Activated CD4-positive, alpha-beta T cell treated with anti-CD3 and anti-CD28 coated beads, Interleukin-2, amount 50 U/mL, for 1 hour (primary cell): Measurements from ENCODE around the gene KAZN.
"Not testable (repeated sequence)": the region's sequence is repeated elsewhere in the genome, so short reads cannot be mapped to it uniquely, and the experiment has no call there.

Experiments
- DNase-seq: peaks from one replicate; pipeline ENCODE4 v3.0.0-alpha.2; 2020

The KAZN gene

GRCh38 chr1:14946684-14947238 is 348.3 kb downstream of the KAZN start:
- no peak for DNase-seq

DNA sequence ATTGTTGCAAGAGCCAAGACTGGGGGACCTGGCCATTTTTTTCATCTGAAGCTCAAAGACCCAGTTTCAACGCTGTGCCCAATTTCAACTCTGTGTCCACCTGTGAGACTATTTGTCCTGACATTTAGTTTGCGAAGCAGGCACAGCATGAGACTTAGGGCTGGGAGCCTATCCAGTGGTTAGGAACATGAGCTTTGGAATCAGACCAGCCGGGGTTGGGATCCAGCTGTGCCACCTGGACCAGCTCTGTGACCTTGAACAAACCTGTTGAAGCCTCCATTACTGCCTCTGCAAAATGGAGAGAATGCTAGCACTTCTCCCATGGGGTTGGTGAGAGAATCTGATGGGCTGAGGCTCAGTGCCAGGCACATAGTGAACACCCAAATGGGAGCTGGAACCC is 348.9 kb downstream of the KAZN start:
- no peak for DNase-seq

DNA sequence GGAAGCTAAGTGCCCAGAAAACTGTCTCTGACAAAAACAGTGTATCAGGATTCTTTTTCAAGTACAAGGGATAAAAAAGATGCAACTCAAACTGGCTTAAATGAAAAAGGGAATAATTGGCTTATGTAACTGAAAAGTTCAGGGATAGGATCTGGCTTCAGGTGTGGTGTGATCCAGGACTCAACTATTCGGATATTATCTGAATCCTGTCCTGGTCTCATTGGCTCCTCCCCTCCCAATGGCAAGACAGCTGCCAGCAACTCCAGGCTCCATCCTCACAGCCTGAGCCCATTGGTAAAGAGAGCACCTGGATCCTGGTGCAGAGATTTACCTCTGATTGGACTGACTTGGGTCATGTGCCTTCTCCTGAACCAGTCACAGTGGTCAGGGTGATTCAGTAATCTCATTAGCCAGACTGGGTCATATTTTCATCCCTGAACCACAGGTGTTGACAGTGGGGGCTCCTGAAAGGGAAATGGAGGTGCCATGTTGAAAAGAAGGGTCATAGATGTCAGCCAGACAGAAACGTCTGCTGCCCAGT is 349.7 kb downstream of the KAZN start:
- no peak for DNase-seq

- DNase-seq: no peak
These were observed 350.9 kb downstream of the KAZN start for GRCh38 chr1:14949270-14949835.

DNA sequence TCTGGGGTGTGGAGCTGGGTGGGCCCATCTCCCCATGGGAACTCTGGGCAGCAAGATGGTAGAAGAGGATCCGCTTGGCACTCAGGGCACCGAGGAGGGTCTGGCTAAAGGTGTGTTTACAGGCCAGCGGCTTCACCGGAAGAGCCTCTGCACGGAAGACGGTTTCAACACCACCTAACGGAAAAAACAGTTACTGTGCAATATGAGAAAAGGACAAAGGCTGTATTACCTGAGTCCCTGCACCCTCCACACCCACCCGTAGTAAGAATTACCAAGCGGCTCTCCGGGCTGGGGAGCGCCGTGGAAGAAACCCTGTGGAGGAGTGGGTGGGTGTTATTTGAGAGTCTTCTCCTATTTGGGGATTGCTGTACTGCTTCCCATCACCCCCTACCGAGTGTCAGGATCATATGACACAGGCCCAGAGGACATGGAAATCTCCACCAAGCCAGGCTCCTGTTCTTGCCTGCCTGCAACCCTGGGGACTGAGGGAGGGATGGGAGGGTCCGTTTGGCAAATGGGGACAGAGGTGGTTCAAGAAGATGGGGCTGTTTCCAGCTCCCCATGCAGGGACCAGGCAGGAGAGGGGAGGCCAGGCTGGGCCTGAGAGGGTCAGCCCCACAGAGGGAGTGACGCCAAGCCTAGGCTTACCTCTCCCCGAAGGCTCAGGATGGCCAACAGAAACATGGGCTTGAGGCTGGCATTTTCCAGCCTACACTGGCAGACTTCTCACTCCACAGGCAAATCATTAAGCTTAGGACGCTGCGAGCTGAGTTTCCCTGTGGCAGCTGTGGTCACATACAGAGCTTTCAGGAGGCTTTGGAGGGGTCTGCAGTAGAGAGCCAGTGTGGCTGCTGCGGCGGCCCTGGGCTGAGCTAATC is 351.6 kb downstream of the KAZN start:
- no peak for DNase-seq

- no peak for DNase-seq
These were observed 353.3 kb downstream of the KAZN start for GRCh38 chr1:14951766-14952165.

GRCh38 chr1:14952626-14953314 is 354.3 kb downstream of the KAZN start:
- DNase-seq: no peak

DNA sequence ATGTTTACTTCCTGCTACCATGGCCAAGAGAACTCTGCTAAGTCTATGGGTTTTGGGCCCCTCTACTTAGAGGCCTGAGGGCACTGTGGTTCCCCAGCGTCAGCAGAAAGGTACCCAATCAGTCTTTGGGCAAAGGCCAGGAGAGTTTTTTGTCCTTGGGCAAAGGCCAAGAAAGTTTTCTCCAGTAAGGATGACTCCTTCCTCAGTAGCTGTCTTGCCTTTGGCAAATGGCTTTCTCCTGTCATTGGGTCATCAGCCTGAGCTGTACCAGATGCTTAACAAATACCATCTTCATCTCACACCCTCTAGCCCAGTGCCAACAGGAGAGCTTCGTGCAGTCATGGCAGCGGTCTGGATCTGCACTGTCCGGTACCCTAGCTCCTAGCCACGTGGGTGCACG is 355.7 kb downstream of the KAZN start:
- DNase-seq: no peak

- no peak for DNase-seq
These were observed 356.4 kb downstream of the KAZN start for GRCh38 chr1:14954930-14955329.

GRCh38 chr1:14955402-14955801 is 356.9 kb downstream of the KAZN start:
- no peak for DNase-seq

DNA sequence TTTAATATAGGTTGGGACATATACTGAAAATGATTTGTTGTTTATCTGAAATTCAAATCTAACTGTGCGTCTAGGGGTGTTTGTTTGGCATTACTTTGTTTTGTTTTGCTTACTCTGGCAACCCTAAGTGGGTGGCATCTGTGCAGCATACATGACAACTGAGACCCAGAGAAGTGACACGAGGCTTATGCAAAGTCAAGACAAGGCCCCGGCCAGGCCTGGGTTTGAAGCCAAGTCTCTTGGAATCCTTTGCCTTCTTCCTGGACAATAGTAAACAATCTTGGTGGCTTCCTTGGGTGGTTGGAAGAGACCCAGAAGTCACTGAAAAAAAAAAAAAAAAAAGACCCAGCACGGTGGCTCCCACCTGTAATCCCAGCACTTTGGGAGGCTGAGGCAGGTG is 357.5 kb downstream of the KAZN start:
- DNase-seq: no peak

DNA sequence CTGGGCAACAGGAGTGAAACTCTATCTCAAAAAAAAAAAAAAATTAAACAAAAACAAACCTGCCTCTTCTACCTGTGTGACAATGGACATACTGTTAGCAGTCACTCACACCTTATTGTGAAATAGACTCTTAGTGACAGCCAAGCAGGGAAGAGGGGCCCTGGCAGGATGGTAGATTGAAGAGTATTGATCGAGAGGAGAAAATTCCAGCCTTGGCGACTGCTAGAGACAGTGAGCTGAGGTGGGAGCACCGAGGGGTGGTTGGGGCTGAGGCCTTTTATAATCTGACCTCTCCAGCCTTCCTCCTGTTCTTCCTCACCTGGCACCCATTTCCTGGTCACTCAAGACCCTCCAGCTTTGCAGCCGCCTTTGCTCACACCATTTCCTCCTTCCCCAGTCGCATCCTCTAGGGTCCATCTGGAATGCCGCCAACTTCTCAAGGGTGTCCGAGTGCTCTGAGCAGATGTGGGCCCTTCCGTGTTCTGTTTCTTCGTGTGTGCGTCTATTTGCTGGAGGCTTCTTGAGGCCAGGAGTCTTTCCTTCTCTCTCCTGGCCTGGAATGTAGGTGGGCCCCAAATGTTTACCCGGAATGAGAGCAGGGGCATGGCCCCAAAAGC is 358.2 kb downstream of the KAZN start:
- DNase-seq: no peak

GRCh38 chr1:14957375-14958098 is 359.1 kb downstream of the KAZN start:
- DNase-seq: no peak

- no peak for DNase-seq
These were observed 360.0 kb downstream of the KAZN start for GRCh38 chr1:14958249-14959058.

DNA sequence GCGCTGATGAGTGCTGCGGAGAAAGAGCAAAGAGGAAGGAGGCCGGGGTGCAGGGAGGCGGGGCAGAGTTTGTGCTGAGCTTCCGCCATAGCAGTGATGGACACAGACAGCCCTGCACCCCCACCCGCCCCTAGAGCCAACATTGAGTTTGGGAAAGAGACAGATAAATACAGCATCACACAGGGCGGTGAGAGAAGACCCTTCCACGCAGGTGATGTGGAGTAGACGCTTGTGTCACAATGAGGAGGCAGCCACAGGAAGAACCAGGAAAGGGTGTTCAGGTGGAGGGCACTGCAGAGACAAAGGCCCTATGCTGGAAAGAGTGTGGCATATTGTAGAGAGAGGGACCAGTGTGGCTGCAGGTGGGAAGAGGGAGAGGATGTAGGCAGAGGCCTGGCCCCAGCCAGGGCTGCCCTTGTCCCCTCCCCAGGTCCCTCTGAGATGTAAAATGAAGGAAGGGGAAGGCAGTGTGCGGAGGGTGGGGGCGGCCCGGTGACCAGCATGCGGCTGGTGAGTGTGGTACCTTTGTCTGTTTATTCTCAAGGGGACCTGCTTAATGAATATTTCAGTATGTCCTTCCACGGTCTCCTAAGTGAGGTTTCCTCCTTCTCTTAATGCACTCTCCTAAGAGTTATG is 360.7 kb downstream of the KAZN start:
- no peak for DNase-seq

GRCh38 chr1:14961661-14962267 is 363.3 kb downstream of the KAZN start:
- no peak for DNase-seq

DNA sequence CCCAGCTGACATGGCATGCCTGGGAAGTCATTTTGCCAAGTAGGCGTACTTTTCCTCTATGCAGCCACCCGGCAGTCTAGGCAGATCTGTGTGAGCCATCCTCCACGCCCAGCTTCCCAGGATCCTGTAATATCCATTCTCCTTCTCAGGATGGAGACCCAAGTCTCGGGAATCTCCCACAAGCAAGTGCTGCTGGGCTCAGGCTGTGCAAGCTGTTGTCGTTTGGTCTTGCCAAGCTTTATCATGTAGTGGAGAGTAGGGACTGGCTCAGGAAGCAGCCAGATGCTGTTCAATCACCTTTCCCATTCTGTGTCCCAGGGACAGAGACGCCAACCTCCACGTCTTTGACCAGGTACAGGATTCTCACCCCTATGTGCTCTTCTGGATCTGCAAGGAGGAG is 363.9 kb downstream of the KAZN start:
- no peak for DNase-seq

- not testable (repeated sequence) for DNase-seq
These were observed 365.6 kb downstream of the KAZN start for GRCh38 chr1:14963791-14964710.

DNA sequence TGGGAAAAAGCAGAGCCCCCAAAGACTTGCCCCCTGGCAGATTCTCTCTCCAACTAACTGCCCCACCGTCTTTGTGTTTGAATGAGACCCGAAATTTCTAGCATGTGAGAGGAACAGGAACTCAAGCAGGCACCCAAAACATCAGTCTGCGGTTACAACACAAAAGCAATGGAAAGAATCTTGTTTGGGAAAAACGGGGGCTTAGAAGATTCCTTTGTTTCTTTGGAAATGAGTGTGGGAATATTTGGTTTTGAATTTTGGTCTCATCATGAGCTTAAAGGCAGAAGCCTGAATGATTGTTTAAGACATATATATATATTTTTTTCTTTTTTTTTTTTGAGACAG is 366.2 kb downstream of the KAZN start:
- no peak for DNase-seq
